Measurements from ENCODE around the gene FIZ1.

The FIZ1 gene

GRCh38 chr19:55567708-55568328 lies 31.5 kb downstream of the FIZ1 start:
- DNase-seq = no peak

GRCh38 chr19:55566823-55567222 lies 32.5 kb downstream of the FIZ1 start:
- DNase-seq = no peak

GRCh38 chr19:55563261-55563690 lies 36.0 kb downstream of the FIZ1 start:
- no peak for DNase-seq

GRCh38 chr19:55559684-55560083 lies 39.6 kb downstream of the FIZ1 start:
- no peak for DNase-seq

- no peak for DNase-seq
Measured at GRCh38 chr19:55554741-55555152, 44.6 kb downstream of the FIZ1 start.

GRCh38 chr19:55554302-55554701 lies 45.0 kb downstream of the FIZ1 start:
- no peak for DNase-seq

- no peak for DNase-seq
Measured at GRCh38 chr19:55553217-55554182, 45.8 kb downstream of the FIZ1 start.

GRCh38 chr19:55552620-55553019 lies 46.7 kb downstream of the FIZ1 start:
- no peak for DNase-seq

- no peak for DNase-seq
Measured at GRCh38 chr19:55552206-55552605, 47.1 kb downstream of the FIZ1 start.

GRCh38 chr19:55550321-55550650 lies 49.0 kb downstream of the FIZ1 start:
- no peak for DNase-seq

- DNase-seq = no peak
Measured at GRCh38 chr19:55549500-55550320, 49.6 kb downstream of the FIZ1 start.

GRCh38 chr19:55546822-55547614 lies 52.3 kb downstream of the FIZ1 start:
- DNase-seq = peak; percentile 50

- DNase-seq = no peak
Measured at GRCh38 chr19:55546011-55546410, 53.3 kb downstream of the FIZ1 start.

GRCh38 chr19:55545443-55545842 lies 53.9 kb downstream of the FIZ1 start, which contains the start of gene SBK3:
Gene SBK3, minus strand, starts transcription at chr19:55545543. Its CDS starts 0 bp downstream, at chr19:55545543.
- no peak for DNase-seq

- no peak for DNase-seq
Measured at GRCh38 chr19:55544776-55545439, 54.4 kb downstream of the FIZ1 start.

GRCh38 chr19:55544014-55544413 lies 55.3 kb downstream of the FIZ1 start:
- no peak for DNase-seq

GRCh38 chr19:55543567-55543966 lies 55.8 kb downstream of the FIZ1 start:
- no peak for DNase-seq

- DNase-seq = no peak
Measured at GRCh38 chr19:55542292-55542855, 56.9 kb downstream of the FIZ1 start.

Measured in hematopoietic multipotent progenitor cell treated with erythropoietin and hydrocortisone succinate and interleukin-3 and kit ligand, for 6 days (in vitro differentiated cells).